GM19467 (cell line): ENCODE data around the gene TDRD9.

Experiments
- ATAC-seq: cut with Tn5 transposase; IDR thresholded peaks from one replicate; pipeline ENCODE4 v1.9.1; 2021; ENCODE audit warnings: mild to moderate bottlenecking, moderate library complexity; ENCODE audit not compliant: unreplicated experiment

TDRD9 gene

DNA sequence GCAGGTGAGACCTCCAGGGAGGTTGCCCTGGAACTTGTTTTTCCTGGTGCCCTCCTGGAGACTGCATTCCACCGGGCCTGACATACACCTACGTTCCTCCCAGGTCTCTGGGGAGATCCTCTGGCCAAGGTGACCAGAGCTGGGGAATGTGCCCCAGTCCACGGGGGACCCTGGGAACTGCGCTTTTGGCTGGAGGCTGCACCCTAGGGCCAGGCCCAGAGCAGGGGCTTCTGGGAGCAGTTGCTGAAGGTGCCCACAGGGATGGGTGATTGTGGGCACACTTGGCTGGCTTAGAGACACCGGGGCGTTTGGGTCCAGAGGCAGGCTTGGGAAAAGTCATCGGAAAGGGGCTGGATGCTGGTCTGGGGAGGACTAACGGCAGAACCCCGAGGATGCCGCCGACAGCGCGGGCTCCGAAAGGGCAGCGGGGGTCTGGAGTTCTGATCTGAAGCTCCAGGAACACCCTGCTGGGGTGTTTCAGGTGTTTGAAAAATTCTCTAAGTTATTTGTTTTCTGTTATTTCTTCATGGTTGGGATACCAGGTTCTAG, 36.5 kb upstream of the TDRD9 start:
- no peak for ATAC-seq

DNA sequence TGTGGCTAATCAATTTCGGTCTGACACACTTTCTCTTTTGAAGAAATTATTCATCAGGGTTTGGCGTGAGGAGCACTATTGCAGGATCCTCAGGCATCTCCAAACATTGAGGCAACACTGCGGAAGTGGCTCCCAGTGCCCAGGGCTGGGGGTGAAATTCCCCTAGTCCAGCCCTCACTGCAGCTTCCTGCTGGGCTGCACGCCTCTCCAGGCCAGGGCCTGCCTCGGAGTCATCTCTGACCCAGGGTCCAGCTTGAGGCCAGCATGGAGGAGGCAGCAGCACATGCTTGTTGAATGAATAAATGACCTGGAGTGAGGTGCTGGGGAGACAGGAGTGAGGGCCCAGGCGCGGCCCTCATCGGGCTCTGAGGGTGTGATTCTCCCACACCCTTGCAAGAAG, 36.0 kb upstream of the TDRD9 start:
- ATAC-seq = no peak

DNA sequence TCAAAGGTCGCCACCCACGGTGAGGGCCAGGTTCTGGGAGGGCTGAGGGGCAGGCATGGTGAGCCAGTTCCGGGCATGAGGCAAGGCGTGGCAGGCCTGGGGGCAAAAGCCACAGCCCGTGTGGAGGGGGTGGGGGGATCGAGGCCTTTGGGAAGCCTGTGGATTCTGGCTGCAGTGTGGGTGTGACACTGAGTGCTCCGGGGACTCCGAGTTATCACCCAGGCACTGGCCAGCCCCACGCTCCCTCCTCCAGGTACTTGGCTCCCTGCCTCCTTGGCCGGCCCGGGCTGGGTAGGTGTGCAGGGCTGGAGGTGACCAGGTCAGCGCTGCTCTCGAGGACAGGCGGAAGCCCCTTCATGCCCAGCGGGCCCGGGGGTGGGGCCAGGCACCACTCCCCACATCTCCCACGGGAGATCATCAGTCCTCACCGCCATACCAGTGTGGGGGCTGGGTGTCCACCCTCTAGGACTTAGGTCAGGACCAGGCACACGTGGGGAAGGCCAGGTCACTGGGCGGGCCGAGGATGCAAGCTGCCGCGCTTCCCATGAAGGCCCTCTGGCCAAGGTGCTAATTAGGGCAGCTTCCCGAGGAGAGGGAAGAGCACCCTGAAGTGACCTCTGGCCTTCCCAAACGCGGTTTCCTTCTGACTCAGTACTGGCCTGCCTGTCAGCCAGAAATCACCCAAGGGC, 34.1 kb upstream of the TDRD9 start:
- no peak for ATAC-seq

DNA sequence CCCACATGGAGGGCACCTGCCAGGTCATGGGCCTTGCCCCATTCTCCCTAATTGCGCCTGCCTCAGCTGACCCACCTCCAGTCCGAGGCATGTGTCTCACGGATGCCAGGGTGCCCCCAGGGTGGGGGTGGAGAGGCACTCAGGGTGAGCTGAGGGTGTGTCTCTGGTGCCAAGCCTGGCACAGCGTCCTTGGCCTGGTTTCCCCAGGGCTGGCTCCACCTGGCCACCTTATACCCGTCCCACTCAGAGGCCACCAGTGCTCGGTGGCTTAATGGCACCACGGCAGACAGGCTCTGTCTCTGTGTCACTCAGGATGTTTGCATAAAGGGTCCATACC, 33.6 kb upstream of the TDRD9 start:
- ATAC-seq = no peak

DNA sequence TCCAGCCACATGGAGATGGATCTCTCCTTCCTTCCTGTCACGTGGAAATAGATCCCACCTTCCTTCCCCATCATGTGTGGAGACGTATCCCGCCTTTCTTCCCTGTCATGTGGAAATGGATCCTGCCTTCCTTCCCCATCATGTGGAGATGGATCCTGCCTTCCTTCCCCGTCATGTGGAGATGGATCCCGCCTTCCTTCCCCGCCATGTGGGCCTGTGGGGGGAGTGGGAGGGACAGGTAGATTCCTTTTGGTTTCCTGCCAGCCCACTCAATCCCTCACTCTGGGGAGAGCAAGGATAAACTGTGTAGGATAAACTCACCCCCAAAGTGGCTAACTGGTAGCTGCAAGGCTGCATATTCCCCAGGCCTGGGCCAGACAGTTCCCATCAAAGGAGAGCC, 31.7 kb upstream of the TDRD9 start:
- ATAC-seq = no peak

DNA sequence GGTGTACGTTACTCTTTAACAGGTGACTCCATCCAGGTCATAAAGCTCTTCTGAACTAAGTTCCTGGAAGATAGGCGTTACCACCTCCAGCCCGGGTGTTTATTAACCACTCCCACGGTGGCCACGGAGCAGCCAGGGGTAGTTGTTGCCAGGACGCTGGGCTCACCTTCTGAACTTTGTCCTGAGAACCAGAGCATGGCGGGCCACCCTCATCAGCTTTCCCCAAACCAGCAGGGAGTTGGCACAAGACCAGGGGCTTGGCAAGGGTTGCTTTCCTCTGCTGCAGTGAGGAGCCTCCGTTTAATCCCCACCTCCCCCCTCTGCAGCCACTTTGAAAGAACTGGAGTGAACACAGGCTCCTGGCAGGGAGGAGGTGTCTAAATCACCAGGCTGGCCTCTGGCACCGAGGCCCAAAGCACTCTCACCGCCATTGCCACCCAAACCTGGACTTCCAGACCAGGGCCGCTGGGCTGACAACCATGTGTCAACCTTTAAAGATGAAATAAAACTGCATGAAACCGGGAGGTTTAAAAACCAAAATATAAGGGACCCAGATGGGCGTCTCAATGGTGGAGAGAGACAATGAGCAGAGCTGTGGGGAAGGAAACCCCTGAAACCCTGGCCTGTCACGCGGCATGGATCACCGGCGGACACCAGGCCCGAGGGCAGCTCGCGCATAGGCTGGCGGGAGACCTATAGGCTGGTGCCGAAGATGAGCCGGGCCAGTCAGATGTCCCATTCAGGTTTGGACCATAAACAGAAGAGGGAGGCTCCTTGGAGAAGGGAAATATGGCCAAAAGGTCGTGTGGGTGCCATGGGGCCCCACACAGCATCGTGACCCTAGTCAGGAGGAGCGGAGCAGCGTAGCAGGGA, 30.9 kb upstream of the TDRD9 start:
- ATAC-seq = no peak

DNA sequence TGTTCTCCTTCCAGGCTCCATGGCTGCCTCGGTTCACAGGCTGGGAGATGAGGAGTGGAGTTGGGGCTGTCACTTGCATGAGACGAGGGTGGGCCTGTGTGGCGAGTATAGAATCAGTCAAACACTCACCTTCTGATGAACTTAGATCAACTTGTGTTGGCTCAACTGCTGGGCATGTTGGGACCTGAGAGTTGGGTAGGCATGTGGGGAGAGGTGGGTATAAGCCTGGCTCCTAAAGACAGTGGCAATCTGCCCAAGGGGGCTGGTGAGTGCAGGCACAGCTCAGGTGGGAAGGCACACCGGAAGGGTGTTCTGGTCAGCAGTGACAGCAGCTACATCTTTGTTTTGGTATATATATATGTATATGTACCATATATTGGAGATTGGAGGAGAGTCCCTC, 30.1 kb upstream of the TDRD9 start:
- no peak for ATAC-seq

GRCh38 chr14:103898711-103899110, 29.5 kb upstream of the TDRD9 start:
- no peak for ATAC-seq

DNA sequence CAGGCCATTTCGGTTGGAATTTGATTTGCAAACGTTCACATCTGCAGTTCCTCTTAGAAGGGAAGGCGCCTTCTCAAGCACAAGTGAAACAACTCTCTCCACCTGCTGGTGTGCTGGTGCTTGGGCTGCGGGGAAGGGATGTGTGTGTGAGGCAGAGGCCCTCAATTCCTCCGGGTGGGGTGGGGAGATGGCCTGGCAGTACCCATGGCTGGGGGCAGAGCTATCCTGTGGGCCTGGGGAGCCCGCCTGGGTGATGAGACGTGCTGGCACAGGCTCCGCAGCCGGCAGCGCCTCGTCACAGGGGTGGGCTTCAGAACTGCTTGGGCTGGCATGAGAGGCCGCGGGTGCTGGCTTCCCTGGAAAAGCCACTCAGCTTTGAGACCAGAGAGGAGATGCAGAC, 28.9 kb upstream of the TDRD9 start:
- no peak for ATAC-seq

DNA sequence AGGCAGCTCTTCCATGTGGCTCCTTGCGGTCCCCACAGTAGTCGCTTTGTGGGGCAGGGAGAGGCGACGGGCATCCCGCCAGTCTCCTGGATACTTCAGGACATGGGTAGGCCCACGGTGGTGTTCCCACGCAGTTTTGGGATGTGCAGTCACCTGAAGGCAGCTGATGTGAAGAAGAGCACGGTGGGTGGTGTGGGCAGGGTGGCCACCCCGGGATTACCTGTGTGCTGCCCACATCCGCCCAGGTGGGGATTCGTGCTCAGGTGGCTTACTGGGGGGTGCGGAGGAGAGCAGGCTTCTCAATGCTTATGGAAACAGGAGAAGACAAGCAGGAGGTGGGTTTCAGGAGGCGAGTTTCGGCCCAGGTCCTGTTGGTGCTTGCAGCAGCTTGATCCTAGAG, 28.4 kb upstream of the TDRD9 start:
- ATAC-seq = no peak

GRCh38 chr14:103904493-103905107, 23.7 kb upstream of the TDRD9 start:
- ATAC-seq = no peak

GRCh38 chr14:103905842-103906456, 22.3 kb upstream of the TDRD9 start:
- no peak for ATAC-seq

DNA sequence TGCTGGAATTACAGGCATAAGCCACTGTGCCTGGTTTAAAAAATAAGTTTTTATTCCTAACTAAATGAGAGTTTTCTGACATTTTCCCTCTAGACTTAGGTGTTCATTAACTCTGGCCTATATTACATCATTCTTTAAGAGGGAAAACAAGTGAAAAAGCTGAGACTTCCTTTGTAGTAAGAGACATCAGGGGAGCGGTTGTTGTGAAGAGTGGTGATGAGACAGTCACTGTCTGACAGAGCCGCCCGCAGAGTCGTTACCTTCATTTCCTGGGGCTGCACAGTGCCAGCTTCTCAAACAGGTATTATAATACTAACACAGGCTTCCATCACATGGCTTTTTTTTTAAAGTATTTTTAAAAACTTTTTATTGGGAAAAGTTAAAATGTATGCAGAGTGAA, 19.7 kb upstream of the TDRD9 start:
- no peak for ATAC-seq

DNA sequence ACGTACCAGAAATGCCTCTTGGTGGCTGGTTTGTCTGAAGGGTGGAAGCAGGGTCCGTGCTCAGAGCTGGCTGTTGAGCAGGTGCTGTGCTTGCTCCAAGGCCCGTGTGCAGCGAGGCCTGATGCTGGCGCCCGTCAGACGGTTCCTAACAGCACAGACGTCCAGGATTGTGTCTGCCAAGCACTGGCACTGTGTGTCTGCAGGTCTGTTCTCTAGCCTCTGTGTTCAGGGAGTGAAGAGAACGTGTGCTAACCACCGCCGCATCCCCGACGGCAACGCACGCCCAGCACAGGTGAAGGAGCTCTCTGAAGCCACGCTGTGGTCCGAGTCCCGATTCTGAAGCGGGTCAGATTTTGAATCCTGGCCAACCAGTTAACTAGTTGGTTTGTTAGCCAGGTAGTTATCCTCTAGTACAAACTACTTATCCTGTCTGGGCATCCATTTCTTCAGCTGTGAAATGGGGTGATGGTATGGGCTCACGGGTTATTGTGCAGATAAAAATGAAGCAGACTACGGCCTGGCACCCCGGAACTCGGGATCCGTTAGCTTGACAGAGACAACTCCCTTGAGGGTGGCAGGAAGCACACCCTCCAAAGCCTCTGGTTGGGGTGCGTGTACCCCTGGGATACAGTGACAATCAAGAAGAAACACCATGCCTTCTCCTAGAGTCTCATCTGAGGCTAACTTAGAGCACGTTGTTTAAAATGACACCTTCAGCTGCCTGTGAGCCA, 18.6 kb upstream of the TDRD9 start:
- no peak for ATAC-seq

DNA sequence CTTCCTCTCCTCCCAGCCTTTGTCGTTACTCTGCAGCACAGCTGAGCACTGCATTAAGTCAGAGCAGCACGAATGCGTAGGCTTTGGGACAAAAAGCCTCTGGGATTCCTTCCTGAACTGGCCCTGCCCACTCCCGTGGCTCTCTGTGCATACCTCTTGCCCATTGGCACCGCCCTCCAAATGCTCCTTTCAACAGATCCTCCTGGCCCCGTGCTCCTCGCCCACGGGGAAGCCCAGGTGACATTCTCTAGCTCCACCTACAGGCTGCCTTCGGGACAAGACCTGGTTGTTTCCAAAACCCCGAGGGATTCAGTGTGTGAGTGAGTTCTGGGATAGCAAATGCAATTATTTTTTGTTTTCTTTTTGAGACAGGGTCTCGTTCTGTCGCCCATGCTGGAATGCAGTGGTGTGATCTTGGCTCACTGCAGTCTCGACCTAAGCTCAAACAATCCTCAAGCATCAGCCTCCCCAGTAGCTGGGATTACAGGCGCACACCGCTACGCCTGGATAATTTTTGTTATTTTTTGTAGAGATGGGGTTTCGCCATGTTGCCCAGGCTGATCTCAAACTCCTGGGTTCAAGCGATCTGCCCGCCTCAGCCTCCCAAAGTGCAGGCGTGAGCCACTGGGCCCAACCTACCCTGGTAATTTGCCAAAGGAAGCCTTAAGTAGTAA, 17.9 kb upstream of the TDRD9 start:
- ATAC-seq = no peak

- ATAC-seq = no peak
These were observed 17.3 kb upstream of the TDRD9 start for GRCh38 chr14:103910984-103911383.

GRCh38 chr14:103915616-103916015, 12.6 kb upstream of the TDRD9 start:
- ATAC-seq = no peak

DNA sequence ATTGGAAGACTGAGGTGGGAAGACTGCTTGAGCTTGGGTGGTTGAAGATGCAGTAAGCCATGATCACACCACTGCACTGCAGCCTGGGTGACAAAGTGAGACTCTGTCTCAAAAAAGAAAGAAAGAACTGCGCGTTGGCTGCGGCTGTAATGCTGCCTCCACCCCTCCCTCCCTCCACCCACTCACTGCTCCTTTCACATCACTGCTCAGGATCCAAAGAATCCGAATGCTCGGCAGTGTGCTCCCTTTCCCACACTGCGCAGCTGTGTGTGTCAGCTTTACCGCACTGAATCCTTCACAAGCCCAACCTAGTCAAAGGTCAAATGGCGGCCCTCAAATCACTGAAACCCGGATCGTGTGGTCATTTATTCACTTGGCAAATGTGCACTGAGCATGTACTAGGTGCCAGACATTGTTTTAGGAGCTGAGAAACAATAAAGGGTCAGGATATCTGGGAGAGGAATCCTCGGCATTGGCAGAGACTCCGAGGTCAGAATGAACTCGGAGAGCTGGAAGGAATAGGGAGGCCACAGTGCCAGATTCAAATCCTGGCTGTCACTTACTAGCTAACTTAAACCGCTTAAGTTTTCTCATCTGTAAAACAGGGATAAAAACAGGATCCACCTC, 11.5 kb upstream of the TDRD9 start:
- no peak for ATAC-seq

DNA sequence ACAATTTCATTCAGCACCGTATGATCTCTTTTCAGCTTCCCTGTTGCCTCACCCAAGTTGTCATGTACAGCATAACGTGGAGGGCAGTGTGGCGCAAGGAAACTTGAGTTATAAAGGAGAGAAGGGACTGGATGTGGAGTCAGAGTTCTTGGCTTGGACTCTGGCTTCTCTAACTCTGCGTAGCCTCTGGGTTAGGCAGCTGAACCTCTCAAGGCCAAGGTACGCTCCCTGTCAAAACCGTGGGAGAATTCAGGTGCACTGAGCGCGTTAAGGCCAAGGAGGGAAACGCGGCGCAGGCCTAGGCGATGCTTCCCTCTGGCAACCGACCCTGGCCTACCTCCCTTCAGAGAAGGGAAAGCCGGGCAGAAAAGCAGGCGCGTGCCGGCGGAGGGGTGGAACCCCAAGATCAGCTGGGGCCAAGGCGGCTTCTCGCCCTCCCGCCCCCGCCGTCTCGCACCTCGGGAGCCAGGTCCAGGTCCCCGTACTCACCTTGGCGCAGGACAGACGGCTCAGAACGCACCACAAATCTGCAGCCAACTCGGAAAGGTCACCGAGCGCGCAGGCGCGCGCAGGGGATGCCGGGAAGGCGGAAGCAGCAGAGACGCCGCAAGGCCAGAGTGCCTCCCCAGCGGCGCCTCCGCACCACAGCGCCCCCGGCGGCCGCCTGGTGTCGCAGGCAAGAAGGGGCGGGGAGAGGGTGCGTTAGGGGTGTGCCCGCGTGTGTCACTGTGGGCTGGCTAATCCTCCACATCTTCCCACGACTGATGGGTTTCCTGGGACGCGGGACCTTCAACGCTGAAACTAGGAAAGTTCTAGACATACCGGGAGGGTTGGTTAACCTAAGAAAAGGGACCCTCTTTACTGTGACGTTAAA, 7.0 kb upstream of the TDRD9 start:
- ATAC-seq = peak; percentile 92
